ENCODE data around the gene WDR77.

The WDR77 gene

GRCh38 chr1:111448918-111449702 is at the start of gene WDR77, which contains the start of gene ATP5PB:
TSS of gene WDR77 (minus strand) at chr1:111449256. CDS start at chr1:111449169, 87 bp downstream.
TSS of gene ATP5PB (plus strand) at chr1:111449464. CDS start at chr1:111449542, 78 bp downstream.
- CTCF ChIA-PET: no interaction called here

GRCh38 chr1:111497592-111497991 is 48.5 kb upstream of the WDR77 start:
- POLR2A ChIA-PET: interaction anchor here (4.1 kb wide), 1 partner anchor 10 kb away, joined by 20 read pairs; no protein-coding TSS in a partner anchor
- TF ChIP-seq PKNOX1 (IDR thresholded peaks at IDR 0.05): no peak
- no peak for TF ChIP-seq FOXM1 (IDR thresholded peaks at IDR 0.05; ENCODE audit: borderline replicate concordance)
- TF ChIP-seq ZNF384 (IDR thresholded peaks at IDR 0.05): no peak
- no peak for TF ChIP-seq ARNT (IDR thresholded peaks at IDR 0.05)
- no peak for TF ChIP-seq FOXK2 (IDR thresholded peaks at IDR 0.05)
- no peak for TF ChIP-seq NFRKB (IDR thresholded peaks at IDR 0.05)
- TF ChIP-seq SUZ12 (IDR thresholded peaks at IDR 0.05): no peak
- TF ChIP-seq LEF1 (IDR thresholded peaks at IDR 0.05; ENCODE audit: borderline replicate concordance): no peak
- TF ChIP-seq TARDBP (IDR thresholded peaks at IDR 0.05): no peak
- TF ChIP-seq HDGF (IDR thresholded peaks at IDR 0.05; ENCODE audit: borderline replicate concordance): no peak
- no peak for TF ChIP-seq L3MBTL2 (conservative IDR thresholded peaks at IDR 0.05)
- TF ChIP-seq FOXA1 (IDR thresholded peaks at IDR 0.05): no peak
- no peak for TF ChIP-seq BHLHE40 (IDR thresholded peaks at IDR 0.05; ENCODE audit: borderline replicate concordance)
- no peak for TF ChIP-seq SP1 (IDR thresholded peaks at IDR 0.05)
- TF ChIP-seq ELF4 (IDR thresholded peaks at IDR 0.05): no peak
- DNase-seq (ENCODE audit: extremely low spot score): no peak
- CTCF ChIA-PET: no interaction called here

More at GRCh38 chr1:111448918-111449702, at the start of gene WDR77, which contains the start of gene ATP5PB:
- POLR2A ChIA-PET: interaction anchor here (0.7 to 1.8 kb wide), 4 partner anchors 12 to 306 kb away, joined by 3 to 10 read pairs (median 4); partner anchors contain the start of gene DDX20
- TF ChIP-seq LEF1 (IDR thresholded peaks at IDR 0.05; ENCODE audit: borderline replicate concordance) (no peak), ELF4 (IDR thresholded peaks at IDR 0.05) (no peak), BHLHE40 (IDR thresholded peaks at IDR 0.05; ENCODE audit: borderline replicate concordance) (no peak), HDGF (IDR thresholded peaks at IDR 0.05; ENCODE audit: borderline replicate concordance) (no peak), CTBP1 (IDR thresholded peaks at IDR 0.05; ENCODE audit: borderline replicate concordance) (no peak), FOXA1 (IDR thresholded peaks at IDR 0.05) (no peak), ZNF384 (IDR thresholded peaks at IDR 0.05) (peak; percentile 94), FOXK2 (IDR thresholded peaks at IDR 0.05) (no peak), SP1 (IDR thresholded peaks at IDR 0.05) (peak; percentile 66; the same call in 1 of the 2 replicates), PKNOX1 (IDR thresholded peaks at IDR 0.05) (0 out of 2 replicates have a peak, but pooled peaks have one; percentile 19), ARNT (IDR thresholded peaks at IDR 0.05) (no peak), SUZ12 (IDR thresholded peaks at IDR 0.05) (no peak), NFRKB (IDR thresholded peaks at IDR 0.05) (peak; percentile 87), TARDBP (IDR thresholded peaks at IDR 0.05) (no peak), FOXM1 (IDR thresholded peaks at IDR 0.05; ENCODE audit: borderline replicate concordance) (no peak), L3MBTL2 (conservative IDR thresholded peaks at IDR 0.05) (peak; percentile 61)
- peak; percentile 100 for DNase-seq (ENCODE audit: extremely low spot score)

GRCh38 chr1:111496398-111496797 is 47.3 kb upstream of the WDR77 start:
- POLR2A ChIA-PET: interaction anchor here (4.1 kb wide), 1 partner anchor 11 kb away, joined by 20 read pairs; no protein-coding TSS in a partner anchor
- no peak for DNase-seq (ENCODE audit: extremely low spot score)
- CTCF ChIA-PET: no interaction called here
- no peak for TF ChIP-seq CTBP1 (IDR thresholded peaks at IDR 0.05; ENCODE audit: borderline replicate concordance)
- no peak for TF ChIP-seq SP1 (IDR thresholded peaks at IDR 0.05)
- no peak for TF ChIP-seq ARNT (IDR thresholded peaks at IDR 0.05)

- no peak for DNase-seq (ENCODE audit: extremely low spot score)
- CTCF ChIA-PET: no interaction called here
- POLR2A ChIA-PET: no interaction called here
- TF ChIP-seq ARNT (IDR thresholded peaks at IDR 0.05) (no peak), ELF4 (IDR thresholded peaks at IDR 0.05) (no peak), L3MBTL2 (conservative IDR thresholded peaks at IDR 0.05) (no peak), HDGF (IDR thresholded peaks at IDR 0.05; ENCODE audit: borderline replicate concordance) (no peak), FOXA1 (IDR thresholded peaks at IDR 0.05) (no peak), BHLHE40 (IDR thresholded peaks at IDR 0.05; ENCODE audit: borderline replicate concordance) (no peak), SUZ12 (IDR thresholded peaks at IDR 0.05) (no peak), FOXK2 (IDR thresholded peaks at IDR 0.05) (no peak), LEF1 (IDR thresholded peaks at IDR 0.05; ENCODE audit: borderline replicate concordance) (no peak), SP1 (IDR thresholded peaks at IDR 0.05) (no peak), NFRKB (IDR thresholded peaks at IDR 0.05) (no peak), PKNOX1 (IDR thresholded peaks at IDR 0.05) (no peak), TARDBP (IDR thresholded peaks at IDR 0.05) (no peak), CTBP1 (IDR thresholded peaks at IDR 0.05; ENCODE audit: borderline replicate concordance) (no peak), ZNF384 (IDR thresholded peaks at IDR 0.05) (no peak), FOXM1 (IDR thresholded peaks at IDR 0.05; ENCODE audit: borderline replicate concordance) (no peak)
Observed at GRCh38 chr1:111491070-111491469, 42.0 kb upstream of the WDR77 start.

- no peak for TF ChIP-seq FOXK2 (IDR thresholded peaks at IDR 0.05)
- no peak for TF ChIP-seq TARDBP (IDR thresholded peaks at IDR 0.05)
- TF ChIP-seq ARNT (IDR thresholded peaks at IDR 0.05): no peak
- no peak for TF ChIP-seq FOXM1 (IDR thresholded peaks at IDR 0.05; ENCODE audit: borderline replicate concordance)
- no peak for TF ChIP-seq BHLHE40 (IDR thresholded peaks at IDR 0.05; ENCODE audit: borderline replicate concordance)
- TF ChIP-seq ELF4 (IDR thresholded peaks at IDR 0.05): no peak
- no peak for TF ChIP-seq ZNF384 (IDR thresholded peaks at IDR 0.05)
- TF ChIP-seq FOXA1 (IDR thresholded peaks at IDR 0.05): no peak
- TF ChIP-seq PKNOX1 (IDR thresholded peaks at IDR 0.05): no peak
- no peak for TF ChIP-seq SUZ12 (IDR thresholded peaks at IDR 0.05)
- TF ChIP-seq SP1 (IDR thresholded peaks at IDR 0.05): no peak
- TF ChIP-seq HDGF (IDR thresholded peaks at IDR 0.05; ENCODE audit: borderline replicate concordance): no peak
- no peak for DNase-seq (ENCODE audit: extremely low spot score)
- ChIA-PET CTCF (interaction anchor here (0.9 to 1.0 kb wide), 2 partner anchors 8 to 18 kb away, joined by 3 to 4 read pairs; no protein-coding TSS in a partner anchor), POLR2A (no interaction called here)
Observed at GRCh38 chr1:111490220-111490619, 41.2 kb upstream of the WDR77 start.

Measured in HEK293T (cell line).